GM21529 (cell line): ENCODE results near the gene SMCO2.

ENCODE experiments used
- ATAC-seq: cut with Tn5 transposase; IDR thresholded peaks from one replicate; pipeline ENCODE4 v1.9.1; 2021; ENCODE audit not compliant: unreplicated experiment

SMCO2 gene

GRCh38 chr12:27451036-27451825 is 4.7 kb downstream of the SMCO2 start:
- ATAC-seq: no peak

GRCh38 chr12:27453421-27453820 is 6.9 kb downstream of the SMCO2 start:
- no peak for ATAC-seq

GRCh38 chr12:27455589-27455988 is 9.1 kb downstream of the SMCO2 start:
- ATAC-seq: no peak

GRCh38 chr12:27456618-27457017 is 10.1 kb downstream of the SMCO2 start:
- no peak for ATAC-seq

- ATAC-seq: no peak
These were observed 14.0 kb downstream of the SMCO2 start for GRCh38 chr12:27460471-27460978.

- no peak for ATAC-seq
These were observed 15.7 kb downstream of the SMCO2 start for GRCh38 chr12:27462151-27462694.

GRCh38 chr12:27462851-27463250 is 16.3 kb downstream of the SMCO2 start:
- ATAC-seq: no peak

- ATAC-seq: no peak
These were observed 17.1 kb downstream of the SMCO2 start for GRCh38 chr12:27463511-27464219.

- no peak for ATAC-seq
These were observed 17.7 kb downstream of the SMCO2 start for GRCh38 chr12:27464220-27464554.

- no peak for ATAC-seq
These were observed 21.1 kb downstream of the SMCO2 start for GRCh38 chr12:27467641-27468040.

- no peak for ATAC-seq
These were observed 21.7 kb downstream of the SMCO2 start for GRCh38 chr12:27468241-27468640.

- ATAC-seq: no peak
These were observed 22.7 kb downstream of the SMCO2 start for GRCh38 chr12:27469176-27469736.

- no peak for ATAC-seq
These were observed 26.1 kb downstream of the SMCO2 start for GRCh38 chr12:27472604-27473003.

- no peak for ATAC-seq
These were observed 27.8 kb downstream of the SMCO2 start for GRCh38 chr12:27474344-27474743.

- no peak for ATAC-seq
These were observed 30.5 kb downstream of the SMCO2 start for GRCh38 chr12:27477049-27477448.

- ATAC-seq: no peak
These were observed 32.4 kb downstream of the SMCO2 start for GRCh38 chr12:27478949-27479348.

- no peak for ATAC-seq
These were observed 33.5 kb downstream of the SMCO2 start for GRCh38 chr12:27480016-27480415.

GRCh38 chr12:27486961-27487360 is 40.4 kb downstream of the SMCO2 start:
- no peak for ATAC-seq

- no peak for ATAC-seq
These were observed 41.9 kb downstream of the SMCO2 start for GRCh38 chr12:27488479-27488878.

GRCh38 chr12:27491226-27491625 is 44.7 kb downstream of the SMCO2 start:
- no peak for ATAC-seq

GRCh38 chr12:27493260-27493940 is 46.9 kb downstream of the SMCO2 start:
- ATAC-seq: no peak
